ENCODE results near the gene INAFM2.

Gene INAFM2

DNA sequence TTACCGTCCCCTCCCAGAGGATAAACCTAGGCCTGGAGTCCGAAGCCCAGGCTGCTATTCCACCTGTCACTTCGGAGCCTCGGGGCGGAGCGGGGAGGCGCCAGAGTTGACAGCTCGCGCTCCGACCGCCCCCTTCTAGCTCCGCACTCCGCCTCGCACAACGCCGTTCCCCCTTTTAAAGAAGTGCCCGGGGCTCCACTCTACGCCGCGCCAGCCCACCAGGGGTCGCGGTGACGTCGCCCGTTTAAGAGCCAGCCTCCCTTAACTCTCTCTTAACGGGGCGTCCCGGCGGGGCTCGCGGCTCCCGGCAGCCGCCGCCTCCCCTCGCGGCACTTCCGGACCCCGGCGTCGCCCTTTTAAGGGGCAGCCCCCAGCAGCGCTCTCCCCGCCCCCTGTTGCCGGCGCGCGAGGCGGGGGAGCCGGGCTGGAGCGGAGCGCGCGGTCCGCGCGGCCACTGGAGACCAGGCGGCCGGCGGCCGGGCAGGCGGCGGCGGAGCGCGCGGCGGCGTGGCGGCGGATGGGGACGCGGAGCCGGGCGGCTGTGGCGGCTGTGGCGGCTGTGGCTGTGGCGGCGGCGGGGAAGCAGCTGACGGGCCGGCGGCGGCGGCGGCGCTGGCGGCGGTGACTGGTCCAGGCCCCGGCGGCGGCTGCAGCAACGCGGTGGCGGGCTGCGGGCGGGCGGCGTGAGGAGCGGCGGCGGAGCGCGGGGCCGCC is at the start of gene INAFM2:
Gene INAFM2 (plus strand): TSS at position 454 of the 714 bp plus-strand sequence. CDS start 364 bp downstream, outside the sequence.
- DNase-seq: no peak

DNA sequence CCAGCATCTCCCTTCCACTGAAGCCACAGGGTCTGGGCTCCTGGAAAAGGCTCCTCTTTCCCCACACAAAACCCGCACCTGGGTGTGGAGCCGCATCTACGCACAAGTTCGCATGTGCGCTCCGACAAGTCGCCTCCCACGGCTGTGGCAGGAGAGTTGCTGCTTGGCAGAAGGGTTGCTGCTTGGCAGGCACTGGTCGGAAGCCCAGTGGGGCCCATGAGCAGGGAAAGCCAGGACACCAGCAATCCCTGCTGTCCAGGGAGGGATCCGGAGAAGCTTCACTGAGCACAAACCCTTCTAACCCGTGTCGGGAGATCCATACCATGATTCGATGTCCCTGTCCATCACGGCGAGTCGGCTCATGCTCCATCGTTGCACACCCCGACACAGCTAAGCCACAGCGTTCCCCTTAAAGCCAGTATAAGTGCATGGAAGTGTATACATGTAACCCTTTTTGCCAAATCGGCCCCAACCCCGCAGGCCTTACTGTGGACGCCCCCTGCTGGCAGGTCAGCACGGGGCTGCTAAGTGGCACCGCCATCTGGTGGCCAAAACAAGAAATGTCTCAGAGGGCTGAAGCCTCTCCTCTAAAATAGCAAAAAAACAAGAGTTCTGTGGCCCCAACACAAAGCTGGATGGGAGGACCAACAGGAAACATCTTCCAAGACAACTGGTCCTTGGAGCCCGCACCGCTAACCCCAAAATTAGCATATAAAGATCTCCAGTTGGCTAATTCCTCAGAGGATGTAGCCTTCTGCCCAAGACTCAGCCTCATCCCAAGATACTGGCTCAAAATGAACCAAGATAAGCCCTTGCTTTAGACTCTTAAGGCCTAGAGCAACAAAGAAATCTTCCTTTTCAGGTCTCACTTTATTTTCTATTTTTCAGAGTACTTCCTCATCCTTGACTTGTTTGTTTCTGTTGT is 48.9 kb upstream of the INAFM2 start:
- peak; percentile 58 for DNase-seq

DNA sequence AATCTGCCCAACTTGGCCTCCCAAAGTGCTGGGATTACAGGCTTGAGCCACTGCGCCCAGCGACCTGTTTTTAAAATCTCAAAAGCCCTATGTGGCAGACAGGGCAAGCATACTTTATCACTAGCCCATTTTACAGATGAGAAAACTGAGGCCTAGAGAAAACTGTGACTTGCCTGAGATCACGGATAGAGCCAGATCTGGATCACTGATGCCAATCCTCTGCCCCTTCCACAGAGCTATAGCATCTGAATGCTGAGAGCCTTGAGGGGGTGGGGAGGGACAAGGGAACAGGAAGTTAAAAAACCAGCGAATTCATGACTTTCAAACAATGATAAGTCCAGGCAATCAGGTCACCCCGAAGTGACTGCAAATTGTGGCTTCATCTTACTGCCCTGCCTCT is 48.0 kb upstream of the INAFM2 start:
- DNase-seq: no peak

DNA sequence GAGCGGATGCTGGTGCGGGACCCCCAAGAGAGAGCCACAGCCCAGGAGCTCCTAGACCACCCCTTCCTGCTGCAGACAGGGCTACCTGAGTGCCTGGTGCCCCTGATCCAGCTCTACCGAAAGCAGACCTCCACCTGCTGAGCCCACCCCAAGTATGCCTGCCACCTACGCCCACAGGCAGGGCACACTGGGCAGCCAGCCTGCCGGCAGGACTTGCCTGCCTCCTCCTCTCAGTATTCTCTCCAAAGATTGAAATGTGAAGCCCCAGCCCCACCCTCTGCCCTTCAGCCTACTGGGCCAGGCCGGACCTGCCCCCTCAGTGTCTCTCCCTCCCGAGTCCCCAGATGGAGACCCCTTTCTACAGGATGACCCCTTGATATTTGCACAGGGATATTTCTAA is 47.5 kb upstream of the INAFM2 start:
- DNase-seq: no peak

DNA sequence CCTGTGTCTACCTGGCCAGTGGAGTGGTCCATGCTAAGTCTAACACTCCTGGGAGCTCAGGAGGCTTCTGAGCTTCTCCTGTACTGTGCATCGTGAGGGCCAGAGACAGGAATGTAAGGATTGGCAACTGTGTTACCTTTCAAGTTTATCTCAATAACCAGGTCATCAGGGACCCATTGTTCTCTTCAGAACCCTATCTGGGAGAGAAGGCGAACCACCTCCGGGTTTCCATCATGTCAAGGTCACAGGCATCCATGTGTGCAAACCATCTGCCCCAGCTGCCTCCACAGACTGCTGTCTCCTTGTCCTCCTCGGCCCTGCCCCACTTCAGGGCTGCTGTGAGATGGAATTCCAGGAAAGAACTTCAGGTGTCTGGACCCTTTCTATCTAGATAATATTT is 46.6 kb upstream of the INAFM2 start:
- no peak for DNase-seq

DNA sequence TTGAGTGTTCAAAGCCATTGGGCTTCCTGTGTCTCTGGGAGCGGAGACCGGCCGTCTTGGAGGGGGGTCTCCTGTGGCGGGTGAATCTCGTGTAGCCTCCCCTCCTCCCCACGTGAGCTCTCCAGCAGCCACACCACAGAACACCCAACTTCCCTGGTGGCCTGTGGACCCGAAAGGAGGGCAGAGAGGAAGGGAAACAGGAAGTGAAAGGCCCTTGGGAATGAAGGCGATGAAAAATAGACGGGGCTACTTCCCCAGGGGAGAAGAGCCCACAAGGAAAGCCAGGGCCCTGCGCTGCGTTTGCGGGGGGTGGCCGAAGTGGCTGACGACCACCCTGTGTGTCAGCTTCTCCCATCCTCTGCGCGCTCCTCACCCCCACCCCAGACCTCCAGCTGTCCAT is 46.0 kb upstream of the INAFM2 start:
- DNase-seq: no peak

DNA sequence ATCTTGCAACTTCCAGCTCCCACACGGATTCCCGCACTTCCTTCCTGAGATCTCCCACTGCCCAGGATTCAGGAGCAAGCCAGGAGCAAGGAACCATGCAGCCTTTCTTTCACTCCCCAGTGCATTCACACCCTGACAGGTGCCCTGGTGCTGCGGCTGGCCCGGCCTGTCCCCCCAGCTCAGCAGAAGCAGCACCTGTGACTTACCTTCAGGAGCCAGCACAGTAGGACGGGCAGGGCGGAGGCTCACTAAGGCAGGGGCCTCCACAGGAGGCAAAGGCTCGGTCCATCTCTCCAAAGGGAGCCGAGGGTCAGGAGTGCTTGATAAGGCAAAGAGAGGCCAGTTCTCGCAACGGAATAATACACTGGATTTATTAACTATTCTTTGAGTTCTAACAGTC is 45.5 kb upstream of the INAFM2 start:
- DNase-seq: no peak

DNA sequence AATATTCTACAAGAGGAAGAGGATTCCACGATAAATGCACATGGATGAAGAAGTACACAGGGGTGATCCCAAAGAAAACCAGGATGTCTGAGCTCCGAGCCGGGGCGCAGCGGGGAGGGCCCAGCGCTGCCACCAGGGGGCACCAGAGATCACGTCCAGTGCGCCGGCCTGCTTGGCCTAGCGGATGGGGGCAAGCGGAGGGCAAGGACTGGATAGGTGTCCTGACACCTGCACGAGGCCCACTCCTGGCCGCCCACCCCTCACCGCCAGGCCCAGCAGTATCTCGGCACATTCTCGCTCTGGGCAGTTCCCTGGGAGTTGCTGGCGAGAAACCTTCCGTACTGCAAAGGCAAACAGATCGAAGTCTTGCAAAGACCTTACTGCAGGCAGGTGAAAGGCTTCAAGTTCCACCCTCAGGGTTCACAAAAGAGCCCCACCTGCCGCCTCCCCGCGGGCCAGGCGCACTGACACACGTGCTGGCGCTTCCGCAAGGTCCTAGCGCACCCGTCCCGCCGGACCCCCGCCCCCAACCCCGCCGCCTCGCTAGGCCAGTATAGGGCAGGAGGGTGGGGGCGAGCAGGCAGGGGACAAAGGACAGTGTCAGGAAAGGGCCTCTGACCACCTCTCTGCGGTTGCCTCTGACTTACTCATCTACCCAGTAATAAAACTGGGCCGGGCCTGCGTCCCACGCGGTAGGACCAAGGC is 43.9 kb upstream of the INAFM2 start:
- DNase-seq: no peak

DNA sequence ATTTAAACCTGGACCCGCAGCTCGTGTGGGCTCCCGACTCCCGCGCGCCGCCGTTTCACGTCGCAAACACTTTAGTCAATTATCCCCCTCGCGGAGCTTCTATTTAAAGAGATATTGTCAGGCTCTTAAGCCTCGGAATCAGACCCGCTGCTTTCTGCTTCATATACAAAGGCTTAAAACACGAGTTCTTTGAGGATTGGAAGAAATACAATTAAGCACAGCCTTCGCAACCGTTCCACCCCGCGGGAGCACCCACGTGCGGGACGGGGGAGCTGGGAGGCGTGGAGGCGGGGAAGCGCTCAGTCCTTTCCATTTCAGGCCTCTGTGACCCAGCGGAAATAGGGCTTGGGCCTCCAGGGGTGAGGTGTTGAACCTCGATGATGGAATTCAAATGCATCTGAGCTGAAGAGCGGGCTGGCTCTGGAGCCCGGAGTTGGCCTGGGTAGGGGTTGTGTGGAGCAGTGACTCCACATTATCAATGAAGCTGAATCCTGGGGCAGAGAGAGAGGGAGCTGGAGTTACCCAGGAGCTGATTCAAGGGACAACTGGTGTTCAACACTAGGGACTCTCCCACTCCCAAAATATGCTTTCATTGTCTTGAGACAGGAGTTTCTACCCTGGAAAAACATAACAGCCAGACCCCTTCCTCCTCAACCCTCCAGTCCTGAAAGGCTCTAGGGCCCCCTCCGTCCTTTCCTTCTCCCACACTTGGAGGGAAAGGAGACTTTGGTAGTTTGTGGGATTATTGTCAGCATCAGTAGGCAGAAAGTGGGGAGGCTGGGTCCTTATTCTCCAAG is 43.0 kb upstream of the INAFM2 start:
- DNase-seq: no peak

DNA sequence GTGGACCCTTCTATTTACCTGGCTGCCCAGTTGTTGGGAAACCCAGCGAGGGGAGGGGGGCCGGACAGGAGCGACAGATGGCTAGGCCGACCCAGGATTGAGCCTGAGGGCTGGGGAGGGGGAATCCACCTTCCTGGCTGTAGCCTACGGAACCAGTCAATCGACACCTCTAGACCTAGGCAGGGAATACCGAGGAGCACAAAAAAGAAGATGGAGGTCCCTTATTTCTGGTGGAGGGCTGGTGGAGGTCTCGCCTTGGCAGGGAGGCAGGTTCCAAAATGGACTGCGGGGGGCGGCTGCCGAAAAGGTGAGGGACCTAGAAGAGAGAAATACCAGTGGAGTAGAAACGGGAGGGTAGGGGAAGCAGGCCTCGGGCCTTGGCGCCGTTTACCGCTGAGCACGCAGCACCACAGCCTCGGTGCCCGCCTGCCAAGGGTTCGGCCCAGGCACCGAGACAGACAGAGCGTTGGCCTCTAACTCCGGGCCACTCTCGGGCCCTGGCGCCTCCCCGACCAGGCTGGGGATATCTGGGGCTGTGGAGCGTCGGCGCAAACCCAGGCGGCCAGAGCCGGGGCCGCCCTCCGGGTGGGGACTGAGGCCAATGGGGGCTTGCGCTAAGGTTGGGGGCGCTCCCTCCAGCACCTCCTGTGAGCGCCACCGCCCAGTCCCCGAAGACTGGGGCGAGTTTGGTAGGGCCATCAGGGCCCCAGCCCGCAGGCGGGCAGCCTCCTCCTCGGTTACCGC is 42.3 kb upstream of the INAFM2 start:
- DNase-seq: no peak

DNA sequence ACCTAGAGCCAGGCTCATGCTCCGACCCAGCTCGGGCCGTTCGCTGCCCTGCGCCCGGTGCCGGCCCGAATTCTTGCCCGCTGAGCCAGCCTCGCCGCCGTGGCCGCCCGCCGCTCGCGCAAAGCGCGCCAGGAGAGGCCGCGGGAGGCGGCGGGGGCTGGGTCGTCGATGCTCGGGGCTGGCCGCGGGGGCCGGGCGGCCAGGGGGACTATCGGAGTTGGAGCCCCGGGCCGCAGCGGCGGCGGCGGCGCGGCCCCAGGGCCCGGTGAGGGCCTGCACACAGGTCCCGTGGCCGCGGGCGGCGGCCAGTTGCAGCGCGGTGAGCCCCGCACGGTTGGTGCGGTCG is 41.7 kb upstream of the INAFM2 start:
- DNase-seq: no peak

DNA sequence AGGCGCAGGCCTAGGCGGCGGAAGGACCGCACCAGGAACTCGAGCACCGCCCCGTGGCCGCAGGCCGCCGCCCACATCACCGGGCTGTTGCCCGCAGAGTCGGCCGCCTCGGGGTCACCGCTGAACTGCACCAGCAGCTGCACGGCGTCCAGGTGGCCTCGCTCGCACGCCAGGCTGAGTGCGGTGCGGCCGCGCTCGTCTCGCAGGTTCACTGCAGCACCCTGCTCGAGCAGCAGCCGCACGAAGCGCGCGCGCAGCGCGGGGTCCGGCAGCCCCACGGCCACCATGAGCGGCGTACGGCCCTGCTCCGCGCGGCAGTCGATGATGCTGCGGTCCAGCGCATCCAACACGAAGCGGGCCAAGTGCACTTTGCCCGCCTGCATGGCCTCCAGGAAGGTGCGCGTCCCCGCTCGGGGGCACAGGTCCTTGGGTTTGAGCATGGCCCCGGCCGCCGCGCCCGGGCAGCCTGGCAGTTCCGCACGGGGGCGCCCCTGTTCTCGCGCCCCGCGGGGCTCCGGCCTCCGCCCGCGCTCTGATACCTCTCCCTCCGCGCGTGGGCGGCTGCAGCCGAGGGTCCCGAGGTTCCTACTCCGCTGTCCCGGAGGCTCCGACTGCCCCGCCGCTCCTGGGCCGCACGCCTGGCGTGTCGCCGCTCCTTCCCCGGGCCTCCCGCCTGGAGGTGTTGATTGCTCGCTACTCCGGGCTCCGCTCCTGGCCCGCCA is 41.2 kb upstream of the INAFM2 start:
- no peak for DNase-seq

DNA sequence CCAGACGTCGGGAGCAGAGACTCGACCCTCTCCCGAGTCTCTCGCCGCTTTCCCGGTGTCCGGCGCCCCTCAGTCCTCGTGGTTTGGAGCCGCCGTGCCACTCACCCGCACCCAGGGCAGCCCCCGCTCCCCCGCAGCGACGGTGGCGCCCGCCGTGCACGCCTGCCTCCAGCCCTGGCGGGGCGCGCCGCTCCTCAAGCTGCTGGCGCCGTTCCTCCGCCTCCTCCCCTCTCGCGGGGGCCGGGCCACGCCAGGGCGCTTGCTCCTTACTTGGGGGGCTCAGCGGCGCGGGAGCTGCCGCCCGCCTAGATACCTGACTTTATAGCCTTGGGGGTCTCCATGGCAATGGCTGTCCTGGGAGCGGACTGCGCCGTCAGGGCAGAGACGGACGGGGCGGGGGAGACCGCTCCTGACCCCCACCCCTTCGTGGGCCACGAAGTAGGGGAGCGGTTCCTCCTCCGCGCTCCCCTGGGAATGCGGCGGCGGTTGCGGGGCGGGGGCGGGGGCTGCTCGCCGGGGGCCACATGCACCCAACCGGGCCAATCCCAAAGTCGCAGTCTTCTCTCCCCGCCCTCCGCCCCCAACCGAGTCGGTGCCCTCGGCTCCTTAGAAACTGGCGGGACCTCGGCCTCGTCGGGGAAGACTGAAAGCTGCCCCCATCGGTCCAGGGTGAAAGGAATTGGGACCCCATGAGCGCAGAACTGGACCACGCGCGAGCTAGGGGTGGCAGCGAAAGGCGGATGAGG is 40.5 kb upstream of the INAFM2 start, which contains the start of gene ANKRD63:
Gene ANKRD63 (minus strand): TSS at position 196 of the 746 bp plus-strand sequence. CDS start 478 bp downstream, outside the sequence.
- no peak for DNase-seq

DNA sequence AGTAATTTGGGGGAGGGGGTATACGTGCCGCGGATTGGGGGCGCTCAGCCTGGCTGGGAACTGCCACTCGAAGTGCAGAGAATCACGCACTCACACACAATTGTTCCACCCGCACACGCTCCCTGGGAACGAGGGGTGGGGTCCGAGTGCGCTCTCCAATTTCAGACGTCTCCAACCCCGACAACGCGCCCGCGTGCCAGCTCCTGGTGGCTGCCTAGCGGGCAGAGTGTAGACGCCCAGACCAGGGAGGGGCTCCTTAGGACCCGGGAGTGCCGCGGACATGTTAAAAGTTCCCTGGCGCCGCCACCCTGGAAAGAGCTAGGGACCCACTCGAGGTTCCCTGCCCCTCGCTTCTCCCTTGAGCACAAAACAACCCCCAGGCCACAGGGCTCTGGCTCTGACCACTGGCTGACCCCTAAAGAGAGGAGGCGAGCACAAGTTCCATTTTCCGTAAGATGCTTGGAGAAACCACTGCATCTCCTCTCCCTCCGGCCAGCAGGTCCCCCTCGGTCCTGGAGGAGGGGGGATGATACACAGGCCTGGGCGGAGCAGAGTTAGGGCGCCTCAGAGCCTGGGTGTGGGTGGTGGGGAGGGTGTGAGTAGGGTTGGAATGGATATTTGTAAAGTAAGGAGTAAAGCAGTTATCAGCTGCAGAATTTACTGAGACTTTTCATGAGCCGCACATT is 39.7 kb upstream of the INAFM2 start:
- no peak for DNase-seq

DNA sequence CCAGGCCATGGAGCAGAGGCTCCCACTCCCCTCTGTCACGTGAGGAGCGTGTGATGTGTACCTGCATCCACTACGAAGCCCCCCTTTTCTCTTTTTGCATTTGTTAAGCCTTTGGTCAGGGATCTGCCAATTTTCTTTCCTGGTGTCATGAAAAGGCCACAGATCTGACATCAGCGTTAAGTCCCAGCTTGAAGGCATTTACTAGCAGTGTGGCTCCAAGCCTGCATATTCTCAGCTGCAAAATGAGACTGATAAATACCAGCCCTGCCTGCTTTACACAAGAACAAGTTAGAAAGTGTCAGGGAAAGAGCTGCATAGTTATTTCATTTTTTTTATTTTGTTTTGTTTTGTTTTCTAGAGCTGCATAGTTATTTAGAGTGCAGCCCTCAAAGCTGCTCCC is 38.3 kb upstream of the INAFM2 start:
- no peak for DNase-seq

DNA sequence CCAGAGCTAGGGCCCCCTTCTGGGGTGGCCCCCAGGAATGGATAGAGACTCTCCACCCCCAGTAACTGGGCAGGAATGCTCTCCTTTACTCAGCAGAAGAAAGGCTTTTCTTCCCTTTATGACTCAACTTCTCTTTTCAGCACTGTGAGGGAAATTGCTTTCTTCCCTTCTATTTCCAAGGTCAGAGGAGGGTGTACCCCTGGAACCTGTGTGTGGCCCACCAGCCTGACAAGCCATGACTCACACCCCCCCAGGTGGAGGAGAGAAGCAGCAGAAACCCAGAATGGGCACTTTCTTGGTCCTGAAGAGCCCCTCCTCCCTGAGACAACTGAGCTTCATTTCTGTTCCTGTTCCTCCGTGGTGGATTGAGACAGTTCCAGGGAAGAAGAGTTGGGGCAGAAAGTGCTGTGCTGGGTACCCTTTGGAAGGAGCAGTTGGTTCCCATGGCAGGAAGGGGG is 37.9 kb upstream of the INAFM2 start:
- no peak for DNase-seq

DNA sequence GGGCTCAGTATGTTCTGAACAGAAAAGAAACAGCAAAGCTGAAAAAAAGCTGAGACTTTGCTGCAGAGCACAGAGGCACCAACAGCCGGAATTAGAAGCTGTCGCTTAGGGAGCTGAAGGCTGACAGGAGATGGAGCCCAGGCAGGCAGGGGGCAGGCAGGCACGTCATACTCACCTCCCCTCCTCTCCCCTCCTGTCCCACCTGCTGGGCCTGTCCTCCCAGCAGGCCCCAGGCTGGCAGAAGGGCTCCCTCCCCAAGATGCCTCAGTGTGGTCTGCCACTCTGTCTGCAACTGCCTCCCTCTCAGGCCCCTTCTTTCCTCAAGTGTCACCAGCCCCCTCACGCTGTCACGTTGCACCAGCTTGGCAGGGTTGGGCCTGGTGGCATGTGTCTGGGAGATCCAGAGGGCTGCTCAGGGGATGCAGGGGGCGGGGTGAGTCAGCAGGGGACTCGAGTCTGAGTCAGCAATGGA is 37.4 kb upstream of the INAFM2 start:
- DNase-seq: no peak

DNA sequence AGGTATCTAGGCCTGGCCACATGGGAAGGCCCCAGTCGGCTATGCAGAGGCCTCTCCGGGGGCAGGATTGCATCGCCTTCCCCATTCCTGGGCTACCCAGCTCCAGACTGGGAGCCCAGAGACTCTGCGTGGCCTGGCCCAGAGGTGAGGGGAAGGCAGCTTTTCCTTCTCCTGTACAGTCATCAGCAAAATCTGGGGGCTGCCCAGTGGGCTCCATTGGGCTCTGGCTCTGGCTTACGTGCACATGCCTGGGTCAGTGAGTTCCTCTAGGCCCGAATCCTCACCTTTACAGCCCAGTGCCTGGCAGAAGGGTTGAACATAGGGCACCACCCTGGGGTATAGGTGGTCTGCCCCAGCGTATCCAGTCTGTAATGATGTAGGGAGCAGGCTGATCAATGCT is 36.7 kb upstream of the INAFM2 start:
- no peak for DNase-seq

DNA sequence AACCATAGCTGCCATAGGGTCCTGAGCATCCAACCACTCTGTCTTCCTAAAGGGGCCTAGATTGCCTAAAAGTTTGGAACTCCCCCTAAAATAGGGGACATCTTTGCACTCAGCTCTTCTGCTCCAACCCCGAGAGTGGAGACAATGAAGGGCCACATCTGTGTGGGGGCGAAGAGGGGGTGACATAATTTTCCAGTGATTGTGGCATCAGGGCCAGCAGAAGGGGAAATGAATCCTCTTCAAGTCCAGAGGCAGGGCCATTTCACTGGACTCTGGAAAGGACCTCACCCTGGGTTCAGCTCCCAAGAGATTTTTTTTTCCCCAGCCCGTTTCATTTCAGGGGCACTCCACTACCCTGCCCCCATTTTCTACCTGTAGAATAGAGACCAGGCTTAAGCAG is 36.0 kb upstream of the INAFM2 start:
- DNase-seq: no peak

DNA sequence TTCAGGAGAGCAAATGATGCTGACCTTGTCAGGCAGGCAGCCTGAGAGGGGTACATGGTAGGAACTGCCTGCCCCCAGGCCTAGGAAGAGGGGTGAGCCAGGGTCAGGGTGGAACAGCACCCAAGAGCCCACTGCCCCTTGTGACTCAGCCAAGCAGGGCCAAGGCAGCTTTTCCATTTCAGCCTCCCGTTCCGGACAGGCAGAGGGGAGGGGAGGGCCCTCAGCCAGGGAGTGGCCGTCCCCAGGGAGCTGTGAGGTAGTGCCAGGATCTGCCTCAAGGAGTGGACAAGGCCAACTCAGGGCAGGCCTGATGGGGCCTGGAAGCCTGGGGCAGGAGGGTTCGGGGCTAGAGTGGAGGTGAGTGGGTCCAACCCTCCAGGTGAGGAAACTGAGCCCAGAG is 35.5 kb upstream of the INAFM2 start:
- DNase-seq: no peak

Measured in GOT3 (cell line).